ENCODE data around the gene SLC12A6.

Gene SLC12A6

GRCh38 chr15:34327906-34328305, 9.7 kb downstream of the SLC12A6 start:
- no peak for DNase-seq

GRCh38 chr15:34325368-34325767, 12.2 kb downstream of the SLC12A6 start:
- DNase-seq = no peak

GRCh38 chr15:34324933-34325332, 12.6 kb downstream of the SLC12A6 start:
- no peak for DNase-seq

- DNase-seq = no peak
These were observed 14.4 kb downstream of the SLC12A6 start for GRCh38 chr15:34323217-34323616.

GRCh38 chr15:34318277-34319079, 19.1 kb downstream of the SLC12A6 start:
- DNase-seq = no peak

GRCh38 chr15:34314491-34315490, 22.8 kb downstream of the SLC12A6 start:
- no peak for DNase-seq

- DNase-seq = no peak
These were observed 26.0 kb downstream of the SLC12A6 start for GRCh38 chr15:34311563-34311962.

- no peak for DNase-seq
These were observed 33.0 kb downstream of the SLC12A6 start for GRCh38 chr15:34304613-34305012.

- DNase-seq = no peak
These were observed 36.5 kb downstream of the SLC12A6 start for GRCh38 chr15:34301058-34301457.

GRCh38 chr15:34297059-34297458, 40.5 kb downstream of the SLC12A6 start:
- DNase-seq = no peak

- no peak for DNase-seq
These were observed 45.0 kb downstream of the SLC12A6 start for GRCh38 chr15:34292621-34293020.

GRCh38 chr15:34284937-34285336, 52.6 kb downstream of the SLC12A6 start:
- DNase-seq = no peak

- no peak for DNase-seq
These were observed 55.2 kb downstream of the SLC12A6 start for GRCh38 chr15:34282384-34282783.

GRCh38 chr15:34280193-34280592, 57.4 kb downstream of the SLC12A6 start:
- no peak for DNase-seq

GRCh38 chr15:34279368-34279767, 58.2 kb downstream of the SLC12A6 start:
- no peak for DNase-seq

GRCh38 chr15:34275721-34276120, 61.9 kb downstream of the SLC12A6 start:
- no peak for DNase-seq

- no peak for DNase-seq
These were observed 62.4 kb downstream of the SLC12A6 start for GRCh38 chr15:34275154-34275553.

- DNase-seq = no peak
These were observed 66.1 kb downstream of the SLC12A6 start for GRCh38 chr15:34271493-34271892.

GRCh38 chr15:34266751-34267150, 70.8 kb downstream of the SLC12A6 start:
- DNase-seq = no peak

GRCh38 chr15:34264076-34264475, 73.5 kb downstream of the SLC12A6 start:
- no peak for DNase-seq

GRCh38 chr15:34262362-34262761, 75.2 kb downstream of the SLC12A6 start:
- DNase-seq = no peak

GRCh38 chr15:34259566-34259965, 78.0 kb downstream of the SLC12A6 start:
- DNase-seq = no peak

GRCh38 chr15:34258151-34258550, 79.4 kb downstream of the SLC12A6 start:
- no peak for DNase-seq

GRCh38 chr15:34252545-34252944, 85.0 kb downstream of the SLC12A6 start:
- DNase-seq = no peak

Measured in activated CD4-positive, alpha-beta T cell treated with anti-CD3 and anti-CD28 coated beads for 48 hours (primary cell).